Effector CD8-positive, alpha-beta T cell (primary cell): ENCODE results near the gene FFAR2.

Experiments
- DNase-seq: peaks from one replicate; lab custom pipeline; 2025; lab: John Stamatoyannopoulos, UW

The FFAR2 gene

GRCh38 chr19:35425682-35426081 lies 22.4 kb upstream of the FFAR2 start:
- no peak for DNase-seq

- no peak for DNase-seq
Observed at GRCh38 chr19:35427187-35427586, 20.9 kb upstream of the FFAR2 start.

GRCh38 chr19:35429698-35430408 lies 18.2 kb upstream of the FFAR2 start:
- no peak for DNase-seq

- DNase-seq, result no peak
Observed at GRCh38 chr19:35430409-35431144, 17.5 kb upstream of the FFAR2 start.

- no peak for DNase-seq
Observed at GRCh38 chr19:35431145-35431807, 16.8 kb upstream of the FFAR2 start.

- DNase-seq, result no peak
Observed at GRCh38 chr19:35432911-35433310, 15.1 kb upstream of the FFAR2 start.

- DNase-seq, result no peak
Observed at GRCh38 chr19:35433448-35433847, 14.6 kb upstream of the FFAR2 start.

- no peak for DNase-seq
Observed at GRCh38 chr19:35435896-35436295, 12.2 kb upstream of the FFAR2 start.

GRCh38 chr19:35436477-35437405 lies 11.3 kb upstream of the FFAR2 start:
- no peak for DNase-seq

GRCh38 chr19:35437406-35437951 lies 10.6 kb upstream of the FFAR2 start:
- DNase-seq, result no peak

- DNase-seq, result no peak
Observed at GRCh38 chr19:35438096-35438495, 10.0 kb upstream of the FFAR2 start.

GRCh38 chr19:35438527-35438926 lies 9.5 kb upstream of the FFAR2 start:
- no peak for DNase-seq

- DNase-seq, result no peak
Observed at GRCh38 chr19:35439921-35440320, 8.1 kb upstream of the FFAR2 start.

- no peak for DNase-seq
Observed at GRCh38 chr19:35442091-35442490, 6.0 kb upstream of the FFAR2 start.

- no peak for DNase-seq
Observed at GRCh38 chr19:35444735-35445134, 3.3 kb upstream of the FFAR2 start.

- DNase-seq, result no peak
Observed at GRCh38 chr19:35445826-35446593, 2.0 kb upstream of the FFAR2 start.

- DNase-seq, result no peak
Observed at GRCh38 chr19:35449359-35450043, 1.4 kb downstream of the FFAR2 start.

- no peak for DNase-seq
Observed at GRCh38 chr19:35451338-35452096, 3.5 kb downstream of the FFAR2 start.

GRCh38 chr19:35454663-35455062 lies 6.6 kb downstream of the FFAR2 start:
- no peak for DNase-seq
